Peyer's patch (tissue), 4 donors: ENCODE results near the gene ASTL.

Experiments used
- CTCF ChIP-seq, 6 experiments: fragments of 450-650 bp in 4 of 6; fragments of 200-600 bp in 2 of 6; sonication (generic) in 1 of 6; IDR thresholded peaks; one replicate each; pipeline ENCODE4 v1.5.1; 2017 to 2019; ENCODE audit warnings: antibody characterized with exemption in 6 of 6, mild to moderate bottlenecking in 3 of 6, moderate library complexity in 1 of 6
- POLR2A ChIP-seq, 2 donors: fragments of 450-650 bp; IDR thresholded peaks; one replicate each; pipeline ENCODE4 v1.5.1; 2017; ENCODE audit warnings: antibody characterized with exemption in 2 of 2, mild to moderate bottlenecking in 2 of 2, moderate library complexity in 2 of 2

- TF ChIP-seq CTCF (IDR thresholded peaks at IDR 0.05) (no peak), POLR2A (IDR thresholded peaks at IDR 0.05) (no peak)
These were observed 5.0 kb upstream of the ASTL start for GRCh38 chr2:96143231-96143847.
